Activated T-cell treated with anti-CD3 and anti-CD28 coated beads, Interleukin-2, amount 50 U/mL, for 48 hours (primary cell): Measurements from ENCODE around the gene METAP1D.

ENCODE experiments used
- DNase-seq, 2 experiments: peaks; one replicate each; pipeline ENCODE4 v3.0.0-alpha.2; 2020

The METAP1D gene

DNA sequence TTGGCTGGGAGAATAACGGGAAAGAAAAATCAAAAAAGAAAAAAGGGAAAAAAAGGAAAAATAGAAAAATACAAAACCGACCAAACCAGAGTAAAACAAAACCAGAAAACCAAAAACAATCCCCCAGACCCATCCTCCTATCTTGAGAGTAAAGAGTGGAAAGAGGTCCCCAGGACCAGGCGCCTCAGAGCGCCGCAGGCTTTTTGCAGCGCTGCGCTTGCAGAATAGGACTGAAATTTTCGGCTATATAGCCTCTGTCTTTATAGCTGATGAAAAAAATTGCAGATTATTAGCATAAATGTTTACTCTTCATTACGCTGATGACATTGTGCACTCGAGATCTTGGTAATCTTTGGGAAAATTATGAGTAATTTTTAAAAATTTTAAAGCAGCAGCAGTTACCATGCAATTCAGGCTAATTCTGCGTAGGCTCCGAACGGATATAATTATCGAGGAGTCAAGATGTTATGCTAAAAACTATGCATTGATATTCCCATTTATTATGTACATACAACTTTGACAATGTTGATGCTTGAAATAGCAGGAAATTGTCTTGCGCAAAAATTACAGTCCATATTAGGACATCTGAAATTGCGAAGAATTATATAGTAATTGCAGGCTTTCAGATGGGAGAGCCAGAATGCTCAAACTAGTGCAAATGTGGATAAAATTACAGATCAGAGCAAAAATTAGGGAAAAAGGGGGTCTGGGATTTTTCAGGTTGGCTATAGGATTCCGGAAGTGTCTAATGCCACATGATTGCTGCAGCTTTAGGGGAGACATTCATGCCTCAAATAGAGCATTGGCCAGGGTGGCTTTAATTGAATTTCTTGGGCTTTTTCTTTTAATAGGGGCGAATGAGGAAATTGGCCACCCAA lies 93.9 kb downstream of the METAP1D start:
- no peak for DNase-seq

DNA sequence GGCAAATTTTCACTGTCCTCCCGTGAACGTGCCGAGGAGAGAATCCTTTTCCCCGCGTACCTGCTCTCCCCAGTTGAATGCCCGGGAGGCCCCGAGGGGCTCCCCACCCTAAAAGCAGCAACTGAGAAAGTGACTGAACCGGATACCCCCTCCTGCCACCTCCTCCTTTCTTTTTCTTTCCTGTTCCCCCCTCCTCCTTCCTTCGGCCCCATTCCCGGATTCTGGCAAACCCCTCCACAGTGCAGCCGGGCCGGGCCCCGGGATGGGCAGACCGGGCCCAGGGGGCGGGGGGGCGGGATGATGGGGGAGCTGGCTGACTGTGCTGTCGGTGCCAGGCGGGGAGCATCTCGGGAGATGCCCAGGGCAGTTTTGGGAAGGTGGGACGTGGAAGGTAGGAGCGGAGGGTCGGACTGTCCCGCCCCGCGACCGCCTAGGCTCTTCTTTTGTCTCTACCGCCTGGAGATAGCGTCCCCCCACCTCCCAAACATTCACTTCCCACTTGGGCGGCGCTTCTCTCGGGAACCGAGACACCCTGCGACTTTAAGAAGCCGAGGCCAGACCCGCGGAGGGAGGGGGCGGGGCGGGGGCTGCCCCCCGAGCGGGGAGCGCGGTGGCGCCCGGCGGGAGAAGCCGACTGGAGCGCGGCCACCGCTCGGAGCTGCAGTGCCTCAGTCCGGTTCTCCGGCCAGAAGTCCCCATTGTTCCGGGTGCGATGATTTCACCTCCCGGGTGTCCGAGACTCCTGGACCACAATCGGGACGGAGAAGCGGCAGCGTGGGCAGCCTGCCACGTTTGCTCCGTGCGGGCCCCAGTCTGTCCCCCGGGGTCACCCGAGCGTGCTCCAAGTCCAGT lies 94.8 kb downstream of the METAP1D start:
- DNase-seq, result peak; percentile 27 to 35

DNA sequence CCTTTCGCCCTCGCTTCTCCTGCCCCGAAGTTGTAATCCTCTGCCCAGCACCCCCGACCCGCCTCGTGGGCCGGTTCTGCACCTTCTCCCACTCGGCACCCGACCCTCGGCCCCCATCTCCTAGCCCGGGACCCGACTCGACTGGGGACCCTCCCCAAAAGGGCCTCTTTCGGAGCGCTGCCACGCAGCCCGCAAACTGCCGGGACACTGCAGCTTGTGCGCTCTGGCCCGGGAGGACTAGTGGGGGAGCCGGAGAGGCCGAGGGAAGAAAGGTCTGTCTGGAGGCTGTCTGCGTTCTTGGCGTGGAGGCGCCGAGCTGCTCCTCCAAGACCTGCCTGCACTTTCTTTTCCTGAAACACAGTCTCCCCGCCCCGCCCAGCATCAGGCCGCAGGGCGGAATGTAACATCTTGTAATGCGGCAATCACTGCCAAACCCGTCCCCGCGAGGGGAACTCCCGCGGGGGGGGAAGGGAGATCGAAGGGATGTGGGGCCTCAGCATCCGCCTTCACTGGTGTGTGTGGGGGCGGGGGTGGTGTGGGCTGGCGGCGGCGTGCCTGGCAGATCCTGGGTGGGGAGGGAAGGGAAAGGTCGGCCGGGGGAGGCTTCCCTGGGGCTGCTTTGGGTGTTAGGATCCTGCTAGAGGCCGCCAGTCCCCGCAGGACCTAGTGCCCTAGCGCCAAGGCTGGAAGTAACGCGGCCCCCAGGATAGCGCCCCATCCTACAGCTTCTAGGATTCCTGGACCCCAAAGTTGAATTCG lies 95.6 kb downstream of the METAP1D start:
- peak; percentile 71 to 74 for DNase-seq

DNA sequence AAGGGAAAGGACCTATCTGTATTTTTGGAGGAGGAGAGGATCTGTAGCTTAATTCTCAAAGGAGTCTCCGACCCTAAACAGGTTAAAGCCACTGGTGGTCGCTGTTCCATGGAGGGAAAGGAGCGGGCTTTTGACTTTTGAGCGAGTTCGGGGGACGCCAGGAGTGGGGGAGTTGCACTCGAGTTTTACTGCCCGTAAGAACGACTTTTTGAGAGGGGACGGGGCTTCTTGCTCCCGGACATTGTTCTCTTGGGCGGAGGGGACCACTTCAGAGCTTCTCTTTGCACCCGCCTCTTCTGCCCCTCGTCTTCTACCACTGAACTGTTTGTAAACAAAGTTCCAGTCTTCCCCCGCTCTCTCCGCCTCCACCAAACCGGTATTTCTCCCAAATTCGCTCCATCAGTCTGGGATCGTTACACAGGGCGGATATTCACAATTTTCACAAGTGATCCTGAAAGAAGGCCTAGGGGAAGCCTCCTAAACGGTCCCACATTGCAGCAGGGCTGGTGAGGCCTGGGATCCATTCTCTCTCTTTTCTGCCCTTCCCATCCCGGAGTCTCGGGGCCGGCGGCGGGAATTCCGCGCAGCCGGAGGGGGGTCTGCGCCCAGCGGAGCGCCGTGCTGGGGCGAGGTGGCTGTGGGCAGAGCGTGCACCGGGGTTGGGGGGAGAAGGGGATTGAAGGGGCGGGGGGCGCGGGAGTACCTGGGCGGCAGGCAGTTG lies 96.3 kb downstream of the METAP1D start:
- DNase-seq, result peak; percentile 30 to 46

DNA sequence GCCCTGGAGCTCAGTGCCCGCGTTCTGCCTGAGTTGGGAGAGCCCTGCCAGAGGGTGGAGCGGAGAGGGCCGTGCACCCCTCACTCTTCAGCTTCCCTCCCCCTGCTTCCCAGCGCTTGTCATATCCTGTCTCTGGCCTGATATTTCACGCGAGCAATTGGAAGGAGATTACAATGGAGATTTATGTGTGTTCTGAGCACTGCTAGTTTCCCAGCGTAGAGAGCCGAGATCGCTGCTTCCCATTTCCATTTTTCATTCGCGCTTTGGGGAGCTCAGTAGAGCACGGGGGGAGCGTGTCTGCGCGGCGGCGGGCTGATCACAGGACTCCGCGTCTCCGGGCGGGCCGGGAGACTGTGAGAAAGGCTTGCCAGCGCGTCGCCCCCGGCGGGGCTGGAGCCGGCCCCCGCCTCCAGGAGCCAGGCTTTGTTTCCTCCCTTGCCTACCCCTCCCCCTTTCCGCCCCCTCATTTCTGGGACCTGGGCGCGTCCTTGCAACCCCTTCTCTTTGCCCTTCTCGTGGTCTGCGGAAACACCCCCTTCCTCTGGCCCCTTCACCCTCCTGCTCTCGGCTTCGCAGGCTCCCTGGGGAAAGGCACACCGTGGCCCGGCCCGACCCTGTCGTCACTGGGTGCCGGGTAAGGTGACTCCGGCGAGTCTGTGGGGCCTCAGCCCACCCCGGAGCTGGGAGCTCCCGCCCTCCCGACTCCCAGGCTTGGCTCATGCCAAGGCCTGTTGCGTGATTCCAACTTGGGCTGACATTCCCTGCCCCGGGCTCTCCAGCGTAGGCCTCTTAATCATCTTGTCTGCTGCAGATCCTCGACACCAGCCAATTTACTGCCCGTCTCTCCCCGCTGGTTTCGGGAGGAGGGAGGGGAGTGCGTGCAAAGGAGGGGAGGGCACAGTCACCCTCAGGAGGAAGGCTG lies 97.1 kb downstream of the METAP1D start:
- peak; percentile 34 to 45 for DNase-seq

DNA sequence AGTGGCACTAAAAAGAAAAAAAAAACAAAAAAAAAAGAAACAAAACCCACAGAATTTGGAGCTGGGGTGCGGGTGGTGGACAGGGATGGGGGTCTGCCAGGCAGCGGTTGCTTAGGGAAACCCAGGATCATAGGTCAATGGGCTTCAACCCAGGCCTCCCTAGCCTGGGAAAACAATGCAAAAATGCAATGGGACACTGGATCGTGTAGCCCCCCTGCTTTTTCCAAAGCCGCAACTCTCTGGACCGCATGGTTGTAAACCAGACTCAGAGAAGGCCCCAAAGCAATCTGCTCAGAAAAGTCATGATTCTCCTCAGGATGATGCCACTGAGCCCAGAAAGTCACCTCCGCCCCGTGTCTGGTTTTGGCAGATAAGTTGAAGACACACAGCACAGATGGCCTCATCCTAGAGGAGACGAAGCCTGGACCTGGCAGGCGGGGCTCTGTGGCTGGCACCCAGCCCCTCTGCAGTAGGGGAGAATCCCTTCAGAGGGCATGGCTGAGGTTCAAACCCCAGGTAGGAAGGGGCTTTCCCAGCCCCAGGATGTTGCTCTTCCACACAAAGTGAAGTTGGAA lies 97.9 kb downstream of the METAP1D start:
- peak; percentile 29 to 30 for DNase-seq

DNA sequence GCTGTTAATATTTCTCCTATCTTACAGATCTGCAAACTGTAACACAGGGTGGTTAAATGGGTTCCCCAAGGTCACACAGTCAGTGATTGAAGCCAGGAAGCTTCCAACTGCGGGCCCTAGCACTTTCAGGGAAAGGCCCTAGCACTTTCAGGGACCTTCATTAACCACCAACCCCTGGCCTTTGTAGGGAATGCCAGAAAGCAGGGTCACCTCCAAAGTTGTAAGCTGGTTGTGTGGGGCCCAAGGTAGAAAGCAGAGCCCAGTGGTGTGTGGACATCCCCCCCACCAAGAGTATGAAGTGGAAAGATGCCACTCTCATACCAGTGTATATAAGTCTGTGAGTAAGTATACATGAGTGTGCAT lies 98.5 kb downstream of the METAP1D start:
- peak in 1 of 2 experiments; percentile 28 for DNase-seq

DNA sequence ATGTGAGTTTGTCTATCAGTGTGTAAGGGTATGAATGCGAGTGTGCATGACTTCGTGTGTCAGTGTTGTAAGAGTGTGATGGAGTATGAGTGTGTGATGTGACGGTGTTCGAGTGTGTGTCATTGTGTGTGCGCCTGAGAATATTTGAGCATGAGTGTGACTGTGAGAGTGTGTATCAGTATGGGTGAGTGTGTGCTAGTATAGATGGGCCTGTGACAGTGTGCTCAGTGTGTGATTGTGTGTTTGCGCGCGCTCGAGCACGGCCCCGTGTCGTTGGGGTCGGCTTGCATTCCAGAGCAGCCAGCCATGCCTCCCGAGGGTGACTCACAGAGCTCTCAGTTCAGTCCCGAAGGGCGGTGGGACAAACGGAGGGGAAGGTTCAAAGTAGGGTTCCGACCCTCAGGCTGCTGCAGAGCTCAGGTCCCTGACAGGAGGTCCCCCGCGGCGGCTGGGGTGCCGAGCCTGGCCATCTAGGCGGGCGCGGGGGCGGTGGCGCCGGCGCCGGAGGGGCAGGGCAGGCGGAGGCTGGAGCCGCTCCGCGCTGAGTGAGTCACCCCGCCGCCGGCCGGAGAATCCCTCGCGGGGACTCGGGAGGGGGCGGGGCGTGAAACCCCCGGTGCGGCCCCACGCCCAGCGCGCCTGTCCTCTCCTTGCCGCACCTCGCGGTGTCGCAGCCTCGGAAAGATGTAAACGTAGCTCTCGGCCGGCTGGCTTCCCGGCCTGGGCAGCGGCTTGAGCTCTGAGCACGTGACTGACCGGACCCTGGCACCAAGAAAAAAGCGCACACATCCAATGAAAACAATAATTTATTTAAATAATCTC lies 99.1 kb downstream of the METAP1D start:
- peak; percentile 62 to 72 for DNase-seq

DNA sequence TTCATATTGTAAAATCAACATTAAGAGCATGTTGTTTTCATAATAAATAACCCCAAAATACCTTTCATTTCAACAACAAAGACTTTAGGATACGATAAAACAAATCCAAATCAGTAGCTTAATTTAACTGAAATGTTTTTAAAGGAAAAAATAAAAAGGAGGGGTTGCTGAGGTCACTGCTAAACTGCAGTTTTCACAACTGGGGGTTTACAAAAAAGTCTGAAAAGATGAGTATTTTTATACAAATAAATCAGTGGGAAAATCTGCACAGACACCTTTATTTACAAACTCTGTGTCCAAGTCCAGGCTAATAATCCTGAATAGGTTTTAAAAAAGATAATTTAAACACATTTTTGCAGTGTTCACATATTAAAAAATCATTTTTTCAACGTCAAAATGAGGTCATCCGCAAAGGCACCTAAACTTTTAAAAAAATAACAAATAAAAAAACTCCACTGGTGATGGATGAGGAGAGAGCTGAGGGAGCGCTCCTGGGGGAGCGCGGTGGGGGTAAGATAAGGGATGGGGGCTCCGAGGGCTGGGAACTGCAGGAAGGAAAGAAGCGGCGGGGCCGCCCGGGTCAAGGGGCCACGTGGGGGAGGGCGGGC lies 99.8 kb downstream of the METAP1D start:
- no peak for DNase-seq

DNA sequence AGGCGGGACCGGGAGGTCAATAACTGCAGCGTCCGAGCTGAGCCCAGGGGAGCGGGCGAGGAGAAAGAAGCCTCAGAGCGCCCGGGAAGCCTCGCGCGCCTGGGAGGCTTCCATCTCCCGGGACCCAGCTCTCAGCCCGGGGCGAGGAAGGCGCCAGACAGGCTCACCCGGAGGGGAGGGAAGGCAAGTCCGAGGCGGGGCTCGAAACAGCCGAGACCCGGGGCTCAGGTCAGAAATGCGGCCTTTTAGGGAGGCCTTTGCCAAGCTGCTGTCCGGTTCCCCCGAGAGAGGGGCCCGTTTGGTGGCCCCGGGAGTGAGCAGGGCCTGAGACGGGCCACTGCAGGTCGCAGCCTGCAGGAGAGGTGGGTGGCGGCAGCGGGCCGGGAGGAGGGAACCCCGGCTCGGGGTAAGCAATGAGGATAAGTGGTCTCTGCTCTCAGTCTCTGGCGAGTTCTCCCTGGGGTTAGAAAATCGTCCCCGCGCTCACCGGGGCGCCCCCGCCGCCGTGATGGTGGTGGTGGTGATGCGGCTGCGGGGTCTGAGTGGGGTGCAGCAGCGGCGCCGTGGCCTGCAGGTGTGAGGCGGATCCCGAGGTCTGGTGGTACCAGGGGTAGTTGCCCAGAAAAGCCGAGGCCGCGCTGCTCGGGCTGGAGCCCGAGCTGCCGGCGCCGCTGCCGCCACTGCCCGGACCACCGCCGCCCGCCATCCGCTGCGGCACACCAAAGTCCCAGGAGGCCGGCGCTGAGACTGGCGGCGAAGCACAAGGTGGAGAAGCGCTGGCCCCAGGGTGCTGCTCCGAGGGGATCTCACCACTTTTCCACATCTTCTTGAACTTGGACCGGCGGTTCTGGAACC lies 100.6 kb downstream of the METAP1D start:
- DNase-seq, result peak; percentile 37 to 47

DNA sequence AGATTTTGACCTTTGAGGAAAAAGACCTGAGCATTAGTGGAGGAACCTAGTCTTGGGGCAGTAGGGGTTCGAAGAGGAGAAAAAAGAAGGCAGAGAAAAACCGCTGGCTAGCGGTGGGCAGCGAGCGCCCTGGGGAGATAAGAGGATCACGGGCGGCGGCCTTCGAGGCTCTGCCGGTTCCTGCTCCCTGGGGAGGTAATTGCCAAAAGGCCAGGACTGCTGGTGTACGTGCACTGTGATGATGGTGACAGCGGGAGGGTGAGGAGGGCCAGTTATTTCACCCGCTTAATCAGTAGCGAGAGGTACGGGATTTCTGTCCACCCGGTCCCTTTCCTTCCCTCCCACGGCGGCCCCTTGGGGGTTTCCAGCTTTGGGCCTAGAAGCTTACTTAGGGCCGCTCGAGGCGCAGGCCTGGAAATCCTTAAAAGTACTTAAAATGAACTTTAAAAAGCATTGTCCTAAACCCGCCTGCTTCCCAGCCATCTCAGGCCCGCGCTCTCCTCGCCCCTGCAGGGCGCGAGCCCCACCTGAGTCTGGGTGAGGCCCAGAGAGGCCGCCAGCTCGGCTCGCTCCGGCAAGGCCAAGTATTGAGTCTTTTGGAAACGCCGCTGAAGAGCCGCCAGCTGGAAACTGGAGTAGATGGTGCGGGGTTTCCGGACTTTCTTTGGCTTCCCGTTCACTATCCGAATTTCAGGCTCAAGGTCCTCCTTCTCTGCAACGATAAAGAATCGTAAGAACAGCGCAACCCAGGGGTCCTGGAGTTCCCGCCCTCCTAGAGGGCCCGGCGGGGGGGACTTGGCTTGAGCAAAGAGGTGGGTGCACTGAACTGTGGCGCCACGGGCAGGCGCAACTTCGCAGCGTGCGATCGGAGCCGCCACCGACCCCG lies 101.4 kb downstream of the METAP1D start:
- DNase-seq, result peak; percentile 53 to 54

DNA sequence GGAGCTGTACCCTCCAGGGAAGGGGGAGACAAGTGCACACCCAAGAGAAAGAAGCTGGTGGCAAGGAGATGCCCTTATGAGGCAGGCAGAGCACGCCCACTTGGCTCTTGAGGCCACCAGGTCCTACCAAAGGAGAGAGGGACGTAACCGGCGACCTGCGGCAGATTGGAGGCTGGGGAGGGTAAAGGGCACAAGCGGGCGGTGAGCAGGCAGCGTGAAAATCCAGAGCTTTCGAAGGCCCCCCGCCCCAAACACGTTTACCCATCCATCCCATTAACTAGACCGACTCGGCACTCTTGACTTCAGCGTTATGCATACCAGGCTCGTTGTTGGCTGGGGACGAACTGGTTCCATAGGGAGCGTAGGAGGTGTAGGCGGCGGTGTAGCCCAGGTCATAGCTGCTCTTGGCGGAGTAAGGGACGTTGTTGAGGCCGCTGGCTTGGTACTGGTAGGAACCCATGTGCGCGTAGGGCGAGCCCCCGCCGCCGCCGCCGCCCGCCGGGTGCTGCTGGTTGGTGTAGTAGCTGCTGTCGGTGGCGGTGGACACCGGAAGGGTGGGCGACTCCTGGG lies 102.2 kb downstream of the METAP1D start:
- peak in 1 of 2 experiments; percentile 50 for DNase-seq

DNA sequence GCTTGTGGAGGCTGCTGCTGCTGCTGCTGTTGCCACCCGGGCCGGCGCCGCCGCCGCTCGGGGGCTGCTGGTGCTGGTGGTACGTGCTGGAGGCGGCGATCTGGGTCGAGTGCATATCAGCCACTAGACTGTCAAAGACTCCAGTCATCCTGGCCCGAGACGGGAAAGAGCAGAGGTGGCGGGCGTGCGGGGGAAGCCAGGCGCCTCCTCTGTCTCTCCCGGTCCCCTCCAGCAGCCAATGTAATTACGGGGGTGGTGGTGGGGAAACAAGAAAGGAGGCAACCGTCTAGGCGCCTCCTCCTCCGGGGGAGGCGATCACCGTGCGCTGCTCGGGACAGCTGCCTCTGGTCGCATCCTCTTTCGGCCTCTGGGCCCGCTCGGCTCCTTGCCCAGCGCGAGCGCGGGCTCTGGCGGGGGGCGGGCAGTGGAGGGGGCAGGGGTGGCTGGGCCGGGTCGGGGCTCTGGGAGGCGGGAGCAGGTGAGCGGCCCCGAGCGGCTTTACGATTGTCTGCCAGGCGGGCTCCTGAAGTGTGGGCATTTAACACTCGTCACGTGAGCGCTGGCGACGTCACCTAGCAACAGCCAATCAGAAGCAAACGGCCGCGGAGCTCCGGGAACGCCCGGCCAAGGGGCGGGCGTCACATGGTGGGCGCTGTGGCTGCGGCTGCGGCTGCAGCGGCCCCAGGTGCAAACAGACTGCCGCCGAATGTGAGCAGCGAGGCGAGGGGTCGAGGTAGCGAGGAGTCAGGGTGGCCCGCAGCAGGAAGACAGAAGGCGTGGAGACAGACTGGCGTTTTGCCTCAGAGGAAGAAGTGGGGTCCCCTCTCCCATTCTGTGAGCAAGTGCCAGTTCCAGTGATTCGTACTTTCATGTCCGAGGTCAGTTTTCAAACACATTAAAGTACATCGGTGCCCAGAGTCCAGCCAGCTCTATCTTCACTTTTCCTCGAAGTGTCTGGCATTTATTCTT lies 102.9 kb downstream of the METAP1D start, which contains the start of gene DLX2:
TSS of gene DLX2 (minus strand) at position 510 of the 969 bp plus-strand sequence. CDS start at position 148, 362 bp downstream.
- peak; percentile 84 to 85 for DNase-seq

DNA sequence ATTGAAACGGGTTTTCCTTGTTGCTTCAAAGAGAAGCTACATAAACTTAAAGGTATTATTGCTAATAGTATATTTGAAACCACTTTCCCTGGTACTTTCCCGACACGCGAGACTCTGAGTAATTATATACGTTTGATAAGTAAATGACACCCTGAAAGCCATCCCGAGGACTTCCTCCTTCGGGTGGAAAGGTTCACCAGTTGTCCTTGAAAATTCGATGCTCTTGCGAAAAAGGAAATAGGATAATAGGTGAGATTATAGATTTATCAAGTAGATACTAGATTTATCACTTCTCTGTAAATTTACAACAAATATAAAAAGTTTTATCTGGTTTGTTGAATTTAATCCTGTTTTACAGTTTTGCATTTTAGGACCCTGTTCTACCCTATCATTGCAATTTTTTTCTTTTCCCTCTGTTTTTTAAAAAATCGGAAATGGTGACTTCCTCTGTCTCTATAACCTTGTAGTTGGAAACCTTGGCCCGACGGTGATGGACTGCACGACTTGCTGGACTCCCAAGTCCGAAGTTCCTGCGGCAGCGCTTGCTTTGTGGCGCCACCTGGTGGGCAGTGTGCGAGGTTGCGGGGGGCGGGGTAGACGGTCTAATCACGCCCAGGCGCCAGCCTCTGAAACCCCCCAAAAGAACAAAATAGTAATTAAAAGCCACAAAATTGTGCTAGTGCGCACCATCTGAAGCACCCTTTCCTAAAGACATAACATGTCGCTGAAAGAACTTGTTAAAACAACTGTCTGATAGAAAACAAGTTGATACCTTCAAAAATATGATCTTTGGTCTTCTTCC lies 103.9 kb downstream of the METAP1D start:
- DNase-seq, result peak; percentile 89 to 91
